Measurements from ENCODE around the gene HOGA1. TPM values are rescaled to one million over a fixed set of nuclear protein-coding genes. Genes with fewer than 3 reads are reported as not detected.
A peak's percentile ranks its signal among the peaks of the same experiment; 100 is the strongest.
"Not testable (repeated sequence)": the region's sequence is repeated elsewhere in the genome, so short reads cannot be mapped to it uniquely, and the experiment has no call there.

Gene HOGA1
- total and polyA plus RNA-seq, 2 donors (not counting 1 experiment from before 2014, with no cell fraction given): 0.58 to 1.5 TPM

- Histone ChIP-seq H3K4me1 (ENCODE audit: control insufficient read depth, extremely low read depth, insufficient read depth, low read length) (peaks cover 5% of the 10 kb centered on the region), H3K9ac (ENCODE audit: insufficient read depth, low read length) (peak within 1 kb of the TSS; percentile 44), H3K27ac (ENCODE audit: insufficient read depth, low read length) (peak within 1 kb of the TSS; percentile 59), H2AFZ (ENCODE audit: low read length) (peak within 1 kb of the TSS; percentile 92), H3K79me2 (ENCODE audit: control insufficient read depth, insufficient read depth, low read length) (no peaks in the 10 kb centered on the region), H3K27me3 (ENCODE audit: control insufficient read depth, insufficient read depth, low read length) (no peaks in the 10 kb centered on the region), H3K36me3 (ENCODE audit: control insufficient read depth, insufficient read depth, low read length) (no peaks in the 10 kb centered on the region), H3K4me3 (replicated peaks in 1 of 4; ENCODE audit: control extremely low read depth in 1 of 4, insufficient read depth in 1 of 4, low read depth in 3 of 4, low read length in 4 of 4) (peak within 1 kb of the TSS; percentile 78 to 95 (median 92)), H4K20me1 (ENCODE audit: control insufficient read depth, extremely low read depth, insufficient read depth, low read length) (no peaks in the 10 kb centered on the region), H3K4me2 (ENCODE audit: extremely low read depth, insufficient read depth, low read length) (peak within 1 kb of the TSS; percentile 97), H3K9me3 (ENCODE audit: control insufficient read depth, insufficient read depth, low read depth, low read length) (no peaks in the 10 kb centered on the region)
- DNase-seq (ENCODE audit: low read depth in 2 of 2): peak; percentile 87 to 90
- TF ChIP-seq CTCF (conservative IDR thresholded peaks at IDR 0.05 in 1 of 2, IDR thresholded peaks at IDR 0.05 in 1 of 2; ENCODE audit: low read depth in 1 of 2, low read length in 2 of 2) (no peak), EZH2 (IDR thresholded peaks at IDR 0.05; ENCODE audit: low read length, missing control alignments) (no peak)
These were observed 49.0 kb downstream of the HOGA1 start, which contains the start of gene MORN4 for GRCh38 chr10:97632949-97633884. Gene MORN4, minus strand, starts transcription at chr10:97633500. Its CDS starts 13,847 bp downstream, at chr10:97619653.

GRCh38 chr10:97633921-97634320 lies 49.7 kb downstream of the HOGA1 start:
- H3K27ac ChIP-seq (ENCODE audit: insufficient read depth, low read length): no peak overlapping the region
- no peak overlapping the region for H3K9ac ChIP-seq (ENCODE audit: insufficient read depth, low read length)
- H3K79me2 ChIP-seq (ENCODE audit: control insufficient read depth, insufficient read depth, low read length): no peaks in the 10 kb centered on the region
- H3K4me1 ChIP-seq (ENCODE audit: control insufficient read depth, extremely low read depth, insufficient read depth, low read length): peaks cover 5% of the 10 kb centered on the region
- TF ChIP-seq CTCF (conservative IDR thresholded peaks at IDR 0.05 in 1 of 2, IDR thresholded peaks at IDR 0.05 in 1 of 2; ENCODE audit: low read depth in 1 of 2, low read length in 2 of 2) (no peak), EZH2 (IDR thresholded peaks at IDR 0.05; ENCODE audit: low read length, missing control alignments) (no peak)
- no peaks in the 10 kb centered on the region for H3K27me3 ChIP-seq (ENCODE audit: control insufficient read depth, insufficient read depth, low read length)
- peak overlapping the region; percentile 82 for H2AFZ ChIP-seq (ENCODE audit: low read length)
- H3K4me2 ChIP-seq (ENCODE audit: extremely low read depth, insufficient read depth, low read length): peak overlapping the region; percentile 97
- H3K36me3 ChIP-seq (ENCODE audit: control insufficient read depth, insufficient read depth, low read length): no peaks in the 10 kb centered on the region
- H4K20me1 ChIP-seq (ENCODE audit: control insufficient read depth, extremely low read depth, insufficient read depth, low read length): no peaks in the 10 kb centered on the region
- DNase-seq (ENCODE audit: low read depth in 2 of 2): no peak
- no peaks in the 10 kb centered on the region for H3K9me3 ChIP-seq (ENCODE audit: control insufficient read depth, insufficient read depth, low read depth, low read length)
- H3K4me3 ChIP-seq (replicated peaks in 1 of 4; ENCODE audit: control extremely low read depth in 1 of 4, insufficient read depth in 1 of 4, low read depth in 3 of 4, low read length in 4 of 4): peak overlapping the region in 3 of 4 experiments; percentile 78 to 95 (median 92)

GRCh38 chr10:97635577-97635976 lies 51.4 kb downstream of the HOGA1 start:
- no peak overlapping the region for H3K4me2 ChIP-seq (ENCODE audit: extremely low read depth, insufficient read depth, low read length)
- no peaks in the 10 kb centered on the region for H3K27me3 ChIP-seq (ENCODE audit: control insufficient read depth, insufficient read depth, low read length)
- H3K9ac ChIP-seq (ENCODE audit: insufficient read depth, low read length): no peak overlapping the region
- H3K36me3 ChIP-seq (ENCODE audit: control insufficient read depth, insufficient read depth, low read length): no peaks in the 10 kb centered on the region
- H4K20me1 ChIP-seq (ENCODE audit: control insufficient read depth, extremely low read depth, insufficient read depth, low read length): no peaks in the 10 kb centered on the region
- H3K4me1 ChIP-seq (ENCODE audit: control insufficient read depth, extremely low read depth, insufficient read depth, low read length): peaks cover 5% of the 10 kb centered on the region
- H3K9me3 ChIP-seq (ENCODE audit: control insufficient read depth, insufficient read depth, low read depth, low read length): no peaks in the 10 kb centered on the region
- no peak for TF ChIP-seq CTCF (conservative IDR thresholded peaks at IDR 0.05 in 1 of 2, IDR thresholded peaks at IDR 0.05 in 1 of 2; ENCODE audit: low read depth in 1 of 2, low read length in 2 of 2)
- TF ChIP-seq EZH2 (IDR thresholded peaks at IDR 0.05; ENCODE audit: low read length, missing control alignments): no peak
- H3K27ac ChIP-seq (ENCODE audit: insufficient read depth, low read length): no peak overlapping the region
- no peaks in the 10 kb centered on the region for H3K79me2 ChIP-seq (ENCODE audit: control insufficient read depth, insufficient read depth, low read length)
- H3K4me3 ChIP-seq (replicated peaks in 1 of 4; ENCODE audit: control extremely low read depth in 1 of 4, insufficient read depth in 1 of 4, low read depth in 3 of 4, low read length in 4 of 4): no peak overlapping the region
- no peak overlapping the region for H2AFZ ChIP-seq (ENCODE audit: low read length)
- DNase-seq (ENCODE audit: low read depth in 2 of 2): no peak

GRCh38 chr10:97639090-97639489 lies 54.9 kb downstream of the HOGA1 start:
- H3K9me3 ChIP-seq (ENCODE audit: control insufficient read depth, insufficient read depth, low read depth, low read length); H3K36me3 ChIP-seq (ENCODE audit: control insufficient read depth, insufficient read depth, low read length); H3K4me1 ChIP-seq (ENCODE audit: control insufficient read depth, extremely low read depth, insufficient read depth, low read length); H3K9ac ChIP-seq (ENCODE audit: insufficient read depth, low read length); H3K4me2 ChIP-seq (ENCODE audit: extremely low read depth, insufficient read depth, low read length); H3K27me3 ChIP-seq (ENCODE audit: control insufficient read depth, insufficient read depth, low read length); H4K20me1 ChIP-seq (ENCODE audit: control insufficient read depth, extremely low read depth, insufficient read depth, low read length); DNase-seq (ENCODE audit: low read depth in 2 of 2); H3K27ac ChIP-seq (ENCODE audit: insufficient read depth, low read length); H2AFZ ChIP-seq (ENCODE audit: low read length); H3K4me3 ChIP-seq (replicated peaks in 1 of 4; ENCODE audit: control extremely low read depth in 1 of 4, insufficient read depth in 1 of 4, low read depth in 3 of 4, low read length in 4 of 4): not testable (repeated sequence)
- H3K79me2 ChIP-seq (ENCODE audit: control insufficient read depth, insufficient read depth, low read length): peaks cover 30% of the 10 kb centered on the region
